ENCODE results near the gene TRIM7.
"Not testable (repeated sequence)": the region's sequence is repeated elsewhere in the genome, so short reads cannot be mapped to it uniquely, and the experiment has no call there.

Gene TRIM7

GRCh38 chr5:181194489-181195248, 10.3 kb downstream of the TRIM7 start:
- DNase-seq (ENCODE audit: low read depth in 2 of 2, low spot score in 1 of 2) = no peak

- no peak for DNase-seq (ENCODE audit: low read depth in 2 of 2, low spot score in 1 of 2)
Measured at GRCh38 chr5:181193656-181194055, 11.3 kb downstream of the TRIM7 start.

GRCh38 chr5:181192337-181193046, 12.5 kb downstream of the TRIM7 start:
- no peak for DNase-seq (ENCODE audit: low read depth in 2 of 2, low spot score in 1 of 2)

- DNase-seq (ENCODE audit: low read depth in 2 of 2, low spot score in 1 of 2) = peak; percentile 93 to 94
Measured at GRCh38 chr5:181191526-181192336, 13.3 kb downstream of the TRIM7 start.

- no peak for DNase-seq (ENCODE audit: low read depth in 2 of 2, low spot score in 1 of 2)
Measured at GRCh38 chr5:181190711-181191525, 14.1 kb downstream of the TRIM7 start.

GRCh38 chr5:181189962-181190710, 14.9 kb downstream of the TRIM7 start:
- no peak for DNase-seq (ENCODE audit: low read depth in 2 of 2, low spot score in 1 of 2)

- DNase-seq (ENCODE audit: low read depth in 2 of 2, low spot score in 1 of 2) = peak in 1 of 2 donors; percentile 51
Measured at GRCh38 chr5:181189363-181189961, 15.5 kb downstream of the TRIM7 start.

- peak in 1 of 2 donors; percentile 67 for DNase-seq (ENCODE audit: low read depth in 2 of 2, low spot score in 1 of 2)
Measured at GRCh38 chr5:181188700-181189362, 16.2 kb downstream of the TRIM7 start.

- no peak for DNase-seq (ENCODE audit: low read depth in 2 of 2, low spot score in 1 of 2)
Measured at GRCh38 chr5:181187500-181188213, 17.3 kb downstream of the TRIM7 start.

- DNase-seq (ENCODE audit: low read depth in 2 of 2, low spot score in 1 of 2) = no peak
Measured at GRCh38 chr5:181186986-181187499, 18.0 kb downstream of the TRIM7 start.

GRCh38 chr5:181186022-181186421, 19.0 kb downstream of the TRIM7 start:
- DNase-seq (ENCODE audit: low read depth in 2 of 2, low spot score in 1 of 2) = no peak

- DNase-seq (ENCODE audit: low read depth in 2 of 2, low spot score in 1 of 2) = no peak
Measured at GRCh38 chr5:181185560-181185959, 19.4 kb downstream of the TRIM7 start.

GRCh38 chr5:181184845-181185216, 20.2 kb downstream of the TRIM7 start:
- no peak for DNase-seq (ENCODE audit: low read depth in 2 of 2, low spot score in 1 of 2)

GRCh38 chr5:181182651-181183050, 22.3 kb downstream of the TRIM7 start:
- DNase-seq (ENCODE audit: low read depth in 2 of 2, low spot score in 1 of 2) = no peak

- no peak for DNase-seq (ENCODE audit: low read depth in 2 of 2, low spot score in 1 of 2)
Measured at GRCh38 chr5:181181650-181182565, 23.1 kb downstream of the TRIM7 start.

GRCh38 chr5:181177559-181177958, 27.4 kb downstream of the TRIM7 start:
- not testable (repeated sequence) for DNase-seq (ENCODE audit: low read depth in 2 of 2, low spot score in 1 of 2)

- no peak for DNase-seq (ENCODE audit: low read depth in 2 of 2, low spot score in 1 of 2)
Measured at GRCh38 chr5:181176254-181176952, 28.6 kb downstream of the TRIM7 start.

Measured in stimulated activated CD8-positive, alpha-beta memory T cell treated with anti-CD3 and anti-CD28 coated beads, Interleukin-4, amount 100 ng/mL, for 1 hour (primary cell).